Measurements from ENCODE around the gene WFDC1.

DNA sequence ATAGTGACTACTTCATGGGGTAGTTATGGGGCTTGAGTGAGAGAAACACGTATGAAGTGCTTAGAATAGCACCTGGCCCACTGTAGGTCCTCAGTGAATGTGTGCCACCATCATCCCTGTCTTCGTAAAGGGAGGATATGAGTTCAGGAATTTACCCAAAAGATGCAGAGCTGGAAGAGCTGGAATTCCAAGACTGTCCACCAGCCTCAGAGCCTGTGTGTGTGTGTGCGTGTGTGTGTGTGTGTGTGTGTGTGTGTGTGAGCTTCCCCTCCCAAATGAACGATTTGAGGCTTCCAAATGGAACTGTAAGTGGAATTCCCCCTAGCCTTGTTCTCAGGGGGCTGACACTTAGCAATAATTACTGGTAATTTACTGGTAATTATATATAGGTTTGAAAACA, 27.3 kb downstream of the WFDC1 start:
- TF ChIP-seq, protein P1, sequence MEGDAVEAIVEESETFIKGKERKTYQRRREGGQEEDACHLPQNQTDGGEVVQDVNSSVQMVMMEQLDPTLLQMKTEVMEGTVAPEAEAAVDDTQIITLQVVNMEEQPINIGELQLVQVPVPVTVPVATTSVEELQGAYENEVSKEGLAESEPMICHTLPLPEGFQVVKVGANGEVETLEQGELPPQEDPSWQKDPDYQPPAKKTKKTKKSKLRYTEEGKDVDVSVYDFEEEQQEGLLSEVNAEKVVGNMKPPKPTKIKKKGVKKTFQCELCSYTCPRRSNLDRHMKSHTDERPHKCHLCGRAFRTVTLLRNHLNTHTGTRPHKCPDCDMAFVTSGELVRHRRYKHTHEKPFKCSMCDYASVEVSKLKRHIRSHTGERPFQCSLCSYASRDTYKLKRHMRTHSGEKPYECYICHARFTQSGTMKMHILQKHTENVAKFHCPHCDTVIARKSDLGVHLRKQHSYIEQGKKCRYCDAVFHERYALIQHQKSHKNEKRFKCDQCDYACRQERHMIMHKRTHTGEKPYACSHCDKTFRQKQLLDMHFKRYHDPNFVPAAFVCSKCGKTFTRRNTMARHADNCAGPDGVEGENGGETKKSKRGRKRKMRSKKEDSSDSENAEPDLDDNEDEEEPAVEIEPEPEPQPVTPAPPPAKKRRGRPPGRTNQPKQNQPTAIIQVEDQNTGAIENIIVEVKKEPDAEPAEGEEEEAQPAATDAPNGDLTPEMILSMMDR (IDR thresholded peaks at IDR 0.05): no peak
- no peak for TF ChIP-seq POLR2A (IDR thresholded peaks at IDR 0.05)

All from sigmoid colon (tissue), 3 donors.